ENCODE measurements around the gene SYNDIG1. TPM values are rescaled to one million over a fixed set of nuclear protein-coding genes. Genes with fewer than 3 reads are reported as not detected.

The SYNDIG1 gene
- total RNA-seq, 3 donors from 2014 or later = not detected

DNA sequence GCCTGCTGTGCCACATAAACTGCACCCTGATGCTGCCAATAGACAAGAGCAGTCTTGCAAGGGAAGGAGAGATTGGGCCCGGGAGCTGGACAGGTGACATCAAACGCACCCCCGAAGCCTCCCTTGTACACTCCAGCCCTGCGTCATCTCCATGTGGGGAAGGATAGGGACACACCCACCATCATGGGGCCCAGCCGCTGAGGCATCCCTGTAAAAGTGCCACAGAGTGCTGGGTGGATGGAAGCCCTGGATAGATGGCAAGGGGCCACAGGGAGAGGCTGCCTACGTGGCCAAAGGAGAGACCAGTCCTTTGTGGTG is 117.1 kb downstream of the SYNDIG1 start:
- Mint-ChIP-seq H3K36me3 (ENCODE audit: insufficient read depth) (no peaks in the 10 kb centered on the region), H3K4me3 (no peak overlapping the region), H3K9me3 (no peaks in the 10 kb centered on the region), H3K27me3 (ENCODE audit: low read depth) (no peaks in the 10 kb centered on the region), H3K4me1 (ENCODE audit: low read depth) (no peaks in the 10 kb centered on the region)
- ATAC-seq (no peak), DNase-seq (no peak)

DNA sequence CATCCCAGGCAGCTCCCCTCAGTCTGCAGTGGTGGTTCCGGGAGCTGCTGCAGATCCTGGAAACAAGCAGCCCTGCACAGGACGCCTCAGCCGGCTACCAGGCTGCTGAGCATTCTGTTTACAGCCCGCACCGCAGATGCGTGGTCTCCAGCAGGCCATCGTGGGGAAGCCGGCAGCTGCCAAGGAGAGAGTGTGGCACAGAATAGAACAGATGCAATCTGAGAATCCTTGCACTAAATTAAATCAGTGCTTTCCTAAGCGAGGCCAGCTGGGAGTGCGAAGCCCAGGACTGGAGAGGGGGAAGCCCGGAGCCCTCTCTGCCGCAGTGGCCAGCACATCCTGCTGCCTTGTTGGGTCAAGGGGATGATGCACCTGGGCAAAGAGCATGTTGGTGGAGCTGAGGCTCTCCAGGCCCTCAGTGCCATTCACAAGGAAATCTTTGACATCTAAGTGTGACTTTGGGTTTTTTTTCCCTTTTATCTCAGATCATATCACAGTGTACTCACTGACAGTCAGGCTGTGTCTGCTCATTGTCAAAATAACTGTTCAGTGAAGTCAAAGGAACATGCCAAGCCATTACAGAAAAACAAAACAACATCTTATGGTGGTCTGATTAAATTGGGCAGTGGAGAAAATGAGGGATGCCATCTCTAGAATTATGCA is 118.1 kb downstream of the SYNDIG1 start:
- ATAC-seq (no peak), DNase-seq (no peak)
- no peaks in the 10 kb centered on the region for H3K27me3 Mint-ChIP-seq (ENCODE audit: low read depth)
- H3K9me3 Mint-ChIP-seq = no peaks in the 10 kb centered on the region
- H3K4me1 Mint-ChIP-seq (ENCODE audit: low read depth) = no peaks in the 10 kb centered on the region
- H3K4me3 Mint-ChIP-seq = no peak overlapping the region
- H3K36me3 Mint-ChIP-seq (ENCODE audit: insufficient read depth) = no peaks in the 10 kb centered on the region

DNA sequence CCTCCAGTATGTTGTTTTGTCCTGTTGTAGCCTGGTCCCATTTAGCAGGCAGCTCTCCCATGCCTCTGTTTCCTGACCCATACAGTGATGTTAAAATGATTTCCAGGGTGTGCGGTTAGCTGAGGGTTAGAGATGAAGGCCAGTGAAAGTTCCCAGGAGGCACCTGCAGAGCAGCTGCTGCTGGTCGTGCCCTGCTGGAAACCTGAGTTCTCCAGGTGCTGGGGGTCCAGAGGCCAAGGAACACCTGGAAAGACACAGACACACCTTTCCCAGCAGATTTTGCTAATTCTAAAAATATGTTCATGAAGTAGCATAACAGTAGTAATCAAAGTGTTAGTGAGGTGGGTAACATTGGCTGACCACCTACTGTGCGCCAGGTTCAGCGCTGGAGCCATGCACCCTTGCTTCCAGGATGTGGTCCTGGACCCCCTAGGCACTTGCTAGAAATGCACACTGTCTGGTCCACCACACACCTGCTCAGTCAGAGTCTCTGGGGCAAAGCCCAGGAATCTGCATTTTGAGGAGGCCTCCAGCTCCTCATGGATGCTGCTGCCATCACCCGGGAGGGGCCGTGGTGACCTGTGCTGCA is 118.7 kb downstream of the SYNDIG1 start:
- H3K4me3 Mint-ChIP-seq = no peak overlapping the region
- H3K4me1 Mint-ChIP-seq (ENCODE audit: low read depth) = no peaks in the 10 kb centered on the region
- no peaks in the 10 kb centered on the region for H3K36me3 Mint-ChIP-seq (ENCODE audit: insufficient read depth)
- ATAC-seq = no peak
- H3K9me3 Mint-ChIP-seq = no peaks in the 10 kb centered on the region
- no peak for DNase-seq
- H3K27me3 Mint-ChIP-seq (ENCODE audit: low read depth) = peaks cover 1% of the 10 kb centered on the region

DNA sequence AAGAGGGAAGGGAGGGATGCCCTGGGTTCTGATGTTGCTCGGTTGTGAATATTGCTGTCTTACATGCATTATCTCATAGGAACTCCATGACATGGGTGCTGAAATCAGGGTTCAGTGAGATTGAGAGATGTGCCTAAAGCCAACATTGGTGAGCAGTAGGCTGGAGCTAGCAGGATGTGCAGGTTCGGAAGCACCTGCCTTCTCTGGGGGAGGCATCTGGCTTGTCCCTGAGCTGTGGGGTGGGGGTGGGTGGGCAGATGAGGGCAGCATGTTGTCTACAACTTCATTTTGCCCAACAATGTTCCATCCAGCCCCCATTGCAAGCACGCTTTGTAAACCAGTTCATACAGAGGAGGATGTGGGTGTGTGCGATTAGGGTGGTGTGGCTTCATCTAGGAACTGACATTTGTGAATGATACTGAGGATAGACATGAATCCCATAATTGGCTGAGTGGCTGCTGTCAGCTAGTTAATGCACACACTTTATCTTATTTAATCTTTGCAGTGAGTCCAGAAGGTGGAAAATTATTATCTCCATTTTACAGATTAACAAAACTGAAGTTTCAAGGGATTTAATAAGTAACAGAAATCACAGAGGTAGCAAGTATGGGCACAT is 119.4 kb downstream of the SYNDIG1 start:
- ATAC-seq = no peak
- no peaks in the 10 kb centered on the region for H3K36me3 Mint-ChIP-seq (ENCODE audit: insufficient read depth)

DNA sequence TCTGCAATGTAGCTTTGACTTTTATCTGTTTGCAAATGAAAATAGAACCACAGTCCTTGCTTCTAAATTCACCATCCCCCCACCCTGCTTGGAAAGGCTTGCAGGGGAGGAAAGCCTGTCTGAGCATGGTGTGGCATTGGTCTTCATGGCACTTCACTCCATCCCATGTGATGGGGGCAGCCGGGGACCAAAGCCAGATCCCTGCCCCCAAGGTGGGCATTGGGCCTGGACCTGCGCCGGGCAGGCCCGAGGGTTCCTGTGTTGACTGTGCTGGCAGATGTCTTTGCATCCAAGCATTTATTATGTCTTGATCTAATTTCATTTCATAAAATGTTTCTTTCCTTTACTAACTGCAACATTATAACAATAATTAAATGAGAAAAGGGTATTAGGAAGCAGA is 120.0 kb downstream of the SYNDIG1 start:
- peaks cover 3% of the 10 kb centered on the region for H3K27me3 Mint-ChIP-seq (ENCODE audit: low read depth)
- no peaks in the 10 kb centered on the region for H3K36me3 Mint-ChIP-seq (ENCODE audit: insufficient read depth)
- no peak for DNase-seq
- H3K4me1 Mint-ChIP-seq (ENCODE audit: low read depth) = no peaks in the 10 kb centered on the region
- H3K9me3 Mint-ChIP-seq = no peaks in the 10 kb centered on the region
- no peak for ATAC-seq
- no peak overlapping the region for H3K4me3 Mint-ChIP-seq

More for the DNA sequence above, 119.4 kb downstream of the SYNDIG1 start:
- H3K4me3 Mint-ChIP-seq = no peak overlapping the region
- no peaks in the 10 kb centered on the region for H3K9me3 Mint-ChIP-seq
- H3K27me3 Mint-ChIP-seq (ENCODE audit: low read depth) = peaks cover 3% of the 10 kb centered on the region
- H3K4me1 Mint-ChIP-seq (ENCODE audit: low read depth) = no peaks in the 10 kb centered on the region
- no peak for DNase-seq

DNA sequence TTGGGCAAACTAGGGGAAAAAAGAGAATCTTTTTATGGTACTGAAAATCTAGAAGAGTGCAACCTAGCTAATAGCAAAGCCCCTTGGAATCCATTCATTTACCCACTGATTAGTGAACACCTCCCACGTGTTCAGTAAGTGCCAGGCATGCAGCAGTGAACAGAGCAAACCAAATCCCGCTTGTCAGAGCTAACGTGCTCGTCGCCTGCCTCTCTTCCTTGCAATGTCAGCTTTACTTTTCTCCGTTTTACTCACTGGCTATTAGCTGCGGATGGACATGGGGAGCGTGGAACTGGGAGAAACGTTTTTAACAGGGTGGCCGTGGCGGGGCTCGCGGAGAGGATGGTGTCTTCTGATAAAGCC is 120.4 kb downstream of the SYNDIG1 start:
- Mint-ChIP-seq H3K4me3 (no peak overlapping the region), H3K36me3 (ENCODE audit: insufficient read depth) (no peaks in the 10 kb centered on the region), H3K4me1 (ENCODE audit: low read depth) (no peaks in the 10 kb centered on the region), H3K27me3 (ENCODE audit: low read depth) (peaks cover 3% of the 10 kb centered on the region), H3K9me3 (no peaks in the 10 kb centered on the region)
- ATAC-seq (no peak), DNase-seq (no peak)

DNA sequence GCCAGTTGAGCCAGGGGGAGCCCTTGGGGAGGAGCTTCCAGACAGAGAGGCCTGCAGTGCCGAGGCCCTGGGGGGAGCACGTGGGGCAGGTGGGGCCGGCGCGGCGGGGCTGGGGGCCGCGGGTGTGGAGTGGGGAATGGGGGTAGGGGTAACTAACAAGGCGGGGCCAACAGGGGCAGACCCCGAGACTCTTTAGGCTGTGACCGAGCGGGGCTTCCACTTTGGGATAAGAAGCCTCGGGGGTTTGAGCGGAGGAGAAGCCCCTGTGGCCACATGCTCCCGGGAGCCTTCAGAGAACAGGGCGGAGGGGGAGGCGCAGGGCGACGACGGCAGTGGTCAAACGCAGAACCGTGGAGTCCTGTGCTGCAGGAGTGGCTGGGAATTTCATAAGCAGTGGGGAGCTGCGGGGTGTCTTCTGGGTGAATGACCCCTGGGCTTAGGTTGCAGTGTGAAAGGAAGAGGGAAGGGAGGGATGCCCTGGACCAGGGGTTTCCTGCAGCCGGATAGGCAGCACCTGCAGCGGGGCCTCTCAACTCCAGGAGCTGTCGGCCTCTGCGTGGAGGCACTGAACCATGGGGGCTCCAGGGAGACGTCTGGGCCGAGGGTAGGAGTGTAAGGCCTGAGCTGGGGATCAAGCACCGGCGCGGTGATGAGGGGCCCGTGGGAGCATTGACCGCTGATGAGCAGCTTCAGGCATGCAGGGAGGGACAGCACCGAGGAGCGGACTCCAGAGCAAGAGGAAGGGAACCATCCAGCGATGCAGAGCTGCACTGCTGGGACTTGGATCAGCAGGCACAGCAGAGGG is 121.0 kb downstream of the SYNDIG1 start:
- Mint-ChIP-seq H3K27me3 (ENCODE audit: low read depth) (peaks cover 3% of the 10 kb centered on the region), H3K4me3 (no peak overlapping the region)

DNA sequence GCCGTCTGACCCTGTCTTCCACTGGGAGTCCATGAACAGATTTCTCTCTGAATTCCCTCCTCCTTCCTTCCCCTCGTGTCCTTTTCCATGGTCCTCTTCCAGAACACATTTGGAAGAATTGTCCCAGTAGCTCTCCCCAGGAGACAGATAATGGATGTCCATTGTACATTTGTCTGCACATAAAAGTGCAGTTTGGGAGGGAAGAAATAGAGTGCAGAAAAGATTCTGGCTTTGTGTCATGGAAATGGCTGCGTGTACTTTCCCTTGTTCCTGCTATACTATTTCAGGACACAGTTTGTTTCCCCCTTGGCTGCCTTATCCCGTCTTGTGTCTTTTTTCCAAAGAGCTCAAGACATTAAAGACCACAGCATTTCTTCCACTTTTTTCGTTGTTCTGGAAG is 127.6 kb downstream of the SYNDIG1 start:
- Mint-ChIP-seq H3K4me3 (no peak overlapping the region), H3K36me3 (ENCODE audit: insufficient read depth) (no peaks in the 10 kb centered on the region), H3K27me3 (ENCODE audit: low read depth) (peaks cover 15% of the 10 kb centered on the region), H3K4me1 (ENCODE audit: low read depth) (no peaks in the 10 kb centered on the region), H3K9me3 (peaks cover 23% of the 10 kb centered on the region)
- no peak for DNase-seq
- ATAC-seq = no peak

More for the DNA sequence above, 121.0 kb downstream of the SYNDIG1 start:
- ATAC-seq (no peak), DNase-seq (no peak)
- no peaks in the 10 kb centered on the region for H3K4me1 Mint-ChIP-seq (ENCODE audit: low read depth)
- H3K9me3 Mint-ChIP-seq = no peaks in the 10 kb centered on the region
- no peaks in the 10 kb centered on the region for H3K36me3 Mint-ChIP-seq (ENCODE audit: insufficient read depth)

DNA sequence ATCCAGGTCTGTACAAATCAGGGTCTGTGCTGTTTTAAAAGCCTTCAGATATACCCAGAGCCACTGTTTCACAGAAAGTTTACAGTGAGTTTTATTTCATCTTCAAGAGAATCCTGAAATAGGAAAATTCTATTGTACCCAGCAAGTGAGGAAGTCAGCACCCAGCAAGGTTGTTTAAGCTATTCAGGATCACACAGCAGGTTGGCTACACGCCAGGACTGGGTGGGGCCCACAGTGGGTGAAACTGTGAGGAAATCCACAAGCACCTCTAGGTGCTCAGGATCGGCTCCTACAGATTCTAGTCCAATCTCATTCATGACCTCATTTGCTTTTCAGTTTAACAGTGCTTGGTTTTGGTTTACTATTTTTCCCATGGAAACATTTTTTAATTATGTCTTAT is 128.9 kb downstream of the SYNDIG1 start:
- Mint-ChIP-seq H3K4me1 (ENCODE audit: low read depth) (no peaks in the 10 kb centered on the region), H3K9me3 (peaks cover 27% of the 10 kb centered on the region), H3K4me3 (no peak overlapping the region), H3K36me3 (ENCODE audit: insufficient read depth) (no peaks in the 10 kb centered on the region), H3K27me3 (ENCODE audit: low read depth) (peaks cover 17% of the 10 kb centered on the region)
- DNase-seq = no peak
- no peak for ATAC-seq

DNA sequence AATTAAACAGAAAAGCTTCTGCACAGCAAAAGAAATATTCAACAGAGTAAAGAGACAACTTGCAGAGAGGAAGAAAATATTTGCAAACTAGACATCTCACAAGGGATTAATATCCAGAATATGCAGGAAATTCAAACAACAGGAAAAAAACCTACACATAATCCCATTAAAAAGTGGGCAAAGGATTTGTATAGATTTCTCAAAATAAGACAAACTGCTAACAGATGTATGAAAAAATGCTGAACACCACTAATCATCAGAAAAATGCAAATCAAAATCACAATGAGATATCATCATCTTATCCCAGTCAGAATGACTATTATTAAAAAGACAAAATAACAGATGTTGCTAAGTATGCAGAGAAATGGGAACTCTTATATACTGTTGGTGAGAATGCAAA is 129.6 kb downstream of the SYNDIG1 start:
- no peaks in the 10 kb centered on the region for H3K4me1 Mint-ChIP-seq (ENCODE audit: low read depth)
- H3K9me3 Mint-ChIP-seq = peaks cover 27% of the 10 kb centered on the region
- DNase-seq = no peak
- no peaks in the 10 kb centered on the region for H3K36me3 Mint-ChIP-seq (ENCODE audit: insufficient read depth)
- no peak overlapping the region for H3K4me3 Mint-ChIP-seq
- ATAC-seq = no peak
- peaks cover 18% of the 10 kb centered on the region for H3K27me3 Mint-ChIP-seq (ENCODE audit: low read depth)

DNA sequence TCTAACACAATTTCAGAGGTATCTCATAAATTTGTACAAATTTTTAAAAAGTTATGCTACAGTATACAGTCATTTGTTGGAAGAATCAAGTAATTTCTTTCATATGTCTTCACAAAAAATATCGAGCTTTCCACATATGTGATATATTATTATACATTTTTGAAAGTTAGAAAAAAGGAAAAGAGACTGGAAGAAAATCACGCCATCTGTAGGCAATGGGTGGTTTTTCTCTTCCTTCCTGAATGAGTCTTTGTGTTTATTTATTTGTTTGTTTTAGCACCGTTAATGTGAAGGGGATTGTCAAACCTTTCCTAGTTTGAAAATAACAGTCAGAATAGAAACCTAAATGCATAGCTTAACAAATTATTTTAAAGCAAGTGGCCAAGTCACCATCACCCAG is 130.6 kb downstream of the SYNDIG1 start:
- Mint-ChIP-seq H3K36me3 (ENCODE audit: insufficient read depth) (no peaks in the 10 kb centered on the region), H3K4me3 (no peak overlapping the region), H3K27me3 (ENCODE audit: low read depth) (peaks cover 18% of the 10 kb centered on the region), H3K9me3 (peaks cover 27% of the 10 kb centered on the region), H3K4me1 (ENCODE audit: low read depth) (no peaks in the 10 kb centered on the region)
- DNase-seq (no peak), ATAC-seq (no peak)

DNA sequence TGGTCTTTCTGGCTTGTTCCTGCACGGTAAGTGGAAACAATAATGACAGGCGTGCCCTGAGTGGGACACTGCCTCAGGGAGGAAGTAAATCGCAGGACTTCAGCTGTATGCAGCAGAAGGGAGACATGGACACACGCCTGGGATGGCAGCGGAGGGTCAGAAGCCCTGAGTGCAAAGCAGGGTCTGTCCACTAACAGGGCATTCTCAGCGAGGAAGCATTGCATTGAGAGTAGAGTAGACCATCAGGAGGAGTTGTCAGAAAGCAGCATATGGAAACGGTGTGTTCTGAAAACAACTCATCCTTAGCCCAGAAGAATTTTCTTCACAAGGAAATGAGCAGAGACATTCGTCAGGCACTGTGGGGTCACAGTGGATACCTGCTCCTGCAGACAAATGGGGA is 134.0 kb downstream of the SYNDIG1 start:
- Mint-ChIP-seq H3K36me3 (ENCODE audit: insufficient read depth) (no peaks in the 10 kb centered on the region), H3K4me3 (no peak overlapping the region), H3K9me3 (peaks cover 27% of the 10 kb centered on the region), H3K4me1 (ENCODE audit: low read depth) (no peaks in the 10 kb centered on the region), H3K27me3 (ENCODE audit: low read depth) (peaks cover 10% of the 10 kb centered on the region)
- DNase-seq (no peak), ATAC-seq (no peak)

DNA sequence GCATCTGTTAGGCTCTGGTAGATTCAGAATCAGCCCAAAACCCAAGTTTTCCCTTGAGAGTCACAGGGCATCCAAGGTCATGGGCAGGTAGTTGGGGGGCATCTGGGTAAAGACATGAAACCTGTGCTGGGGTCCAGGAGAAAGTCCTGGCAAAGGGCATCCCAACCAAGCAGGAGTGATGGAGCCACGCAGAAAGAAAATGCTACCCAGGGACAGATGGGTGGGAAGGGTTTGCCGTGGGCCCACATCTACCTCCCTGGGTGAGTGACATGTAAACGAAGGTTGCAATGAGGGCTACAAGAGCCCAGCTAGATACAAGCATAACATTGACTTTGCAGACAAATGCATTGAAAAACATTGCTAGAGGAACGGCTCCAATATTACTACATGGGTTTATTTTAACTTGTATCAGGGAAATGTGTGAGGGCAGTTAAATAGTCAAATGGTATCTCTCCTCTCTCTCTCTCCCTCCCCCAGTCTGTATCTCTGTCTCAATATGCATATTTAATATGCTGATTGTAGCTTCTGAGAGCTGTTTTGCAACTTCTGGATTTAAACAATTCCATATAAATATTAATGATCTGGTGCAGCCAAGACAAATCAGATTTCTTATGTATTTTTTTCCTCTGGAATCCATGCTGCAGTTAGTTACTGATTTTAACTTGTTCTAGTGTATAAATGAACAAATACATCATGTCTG is 135.7 kb downstream of the SYNDIG1 start:
- ATAC-seq (no peak), DNase-seq (no peak)
- Mint-ChIP-seq H3K36me3 (ENCODE audit: insufficient read depth) (no peaks in the 10 kb centered on the region), H3K27me3 (ENCODE audit: low read depth) (peaks cover 6% of the 10 kb centered on the region), H3K4me1 (ENCODE audit: low read depth) (no peaks in the 10 kb centered on the region), H3K4me3 (no peak overlapping the region), H3K9me3 (peaks cover 16% of the 10 kb centered on the region)

DNA sequence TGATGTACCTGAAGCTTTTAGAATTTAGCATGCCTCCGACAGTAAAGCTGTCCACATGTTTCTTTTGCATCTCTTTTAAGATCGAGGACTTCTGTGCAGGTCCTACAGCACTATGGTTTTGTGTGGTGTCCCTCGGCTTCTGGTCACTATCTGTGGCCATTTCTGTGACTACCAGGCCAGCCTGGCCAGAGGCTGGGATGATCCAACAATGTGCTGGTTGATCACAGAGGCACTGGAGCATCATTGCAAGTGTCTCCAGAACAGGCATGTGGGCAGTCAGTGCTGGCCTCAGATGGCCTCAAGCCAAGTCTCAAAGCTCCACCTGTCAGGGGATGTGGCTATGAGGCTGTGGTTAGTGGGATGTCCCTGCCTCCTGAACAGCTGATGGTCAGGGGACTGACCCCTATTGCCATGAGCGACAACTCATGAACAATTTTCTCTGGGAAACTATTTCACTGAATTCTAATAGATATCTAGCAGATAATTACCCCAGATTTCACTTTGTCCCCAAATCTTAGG is 136.6 kb downstream of the SYNDIG1 start:
- peaks cover 6% of the 10 kb centered on the region for H3K27me3 Mint-ChIP-seq (ENCODE audit: low read depth)
- H3K4me1 Mint-ChIP-seq (ENCODE audit: low read depth) = no peaks in the 10 kb centered on the region
- ATAC-seq (no peak), DNase-seq (no peak)
- no peaks in the 10 kb centered on the region for H3K36me3 Mint-ChIP-seq (ENCODE audit: insufficient read depth)
- H3K9me3 Mint-ChIP-seq = peaks cover 13% of the 10 kb centered on the region
- H3K4me3 Mint-ChIP-seq = no peak overlapping the region

Measured in activated T-cell treated with anti-CD3 and anti-CD28 coated beads, Interleukin-2, amount 50 U/mL, for 4 hours (primary cell).